ENCODE data around the gene HMOX2. TPM values are rescaled to one million over a fixed set of nuclear protein-coding genes. Genes with fewer than 3 reads are reported as not detected.
A peak's percentile ranks its signal among the peaks of the same experiment; 100 is the strongest.

Gene HMOX2
- total and polyA plus RNA-seq, 2 of the 13 experiments (the other 11 are each of a cell fraction or from before 2014, with no cell fraction given) = 60.3 to 70.4 TPM

DNA sequence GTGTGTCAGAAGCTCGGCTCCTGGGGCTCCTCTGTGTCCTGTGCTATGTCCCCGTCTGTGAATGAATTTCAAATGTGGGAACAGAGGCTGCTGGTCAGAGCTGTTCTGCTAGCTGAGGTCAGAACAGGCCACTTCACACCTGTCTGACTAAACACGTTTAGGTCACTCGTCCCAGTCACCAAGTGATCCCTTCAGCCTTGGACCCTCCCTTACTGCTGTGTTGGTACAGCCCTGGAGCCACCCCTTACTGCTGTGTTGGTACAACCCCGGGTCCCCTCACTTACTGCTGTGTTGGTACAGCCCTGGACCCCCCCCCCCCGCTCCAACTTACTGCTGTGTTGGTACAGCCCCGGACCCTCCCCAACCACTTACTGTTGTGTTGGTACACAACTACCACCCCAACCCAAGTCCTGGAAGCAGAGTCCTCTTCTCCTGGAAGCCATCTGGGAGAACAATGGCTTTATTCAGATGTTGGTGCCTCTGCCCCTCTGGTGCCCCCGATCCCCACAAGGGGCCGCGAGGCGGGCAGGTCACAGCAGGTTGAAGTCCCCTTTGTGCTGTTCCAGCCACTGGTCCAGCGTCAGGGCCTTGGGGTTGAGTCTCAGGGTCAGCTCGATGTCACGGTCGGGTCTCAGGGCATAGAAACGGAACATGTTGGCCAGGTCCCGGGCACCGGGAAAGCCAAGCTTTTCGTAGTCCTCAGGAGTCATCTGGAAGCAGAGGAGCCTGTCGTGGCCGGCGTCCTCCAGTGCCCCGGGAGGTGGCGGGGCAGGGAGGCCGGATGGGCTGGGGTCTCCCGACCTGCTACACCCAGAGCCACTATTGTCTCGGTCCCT is 14.7 kb upstream of the HMOX2 start (continued):
- TF ChIP-seq, protein P1, sequence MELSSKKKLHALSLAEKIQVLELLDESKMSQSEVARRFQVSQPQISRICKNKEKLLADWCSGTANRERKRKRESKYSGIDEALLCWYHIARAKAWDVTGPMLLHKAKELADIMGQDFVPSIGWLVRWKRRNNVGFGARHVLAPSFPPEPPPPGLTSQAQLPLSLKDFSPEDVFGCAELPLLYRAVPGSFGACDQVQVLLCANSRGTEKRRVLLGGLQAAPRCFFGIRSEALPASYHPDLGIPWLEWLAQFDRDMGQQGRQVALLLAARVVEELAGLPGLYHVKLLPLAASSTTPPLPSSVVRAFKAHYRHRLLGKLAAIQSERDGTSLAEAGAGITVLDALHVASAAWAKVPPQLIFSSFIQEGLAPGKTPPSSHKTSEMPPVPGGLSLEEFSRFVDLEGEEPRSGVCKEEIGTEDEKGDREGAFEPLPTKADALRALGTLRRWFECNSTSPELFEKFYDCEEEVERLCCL (CRISPR knock-in tag; IDR thresholded peaks at IDR 0.05; ENCODE audit: borderline replicate concordance) = no peak
- TF ChIP-seq AKAP8 (CRISPR knock-in tag; IDR thresholded peaks at IDR 0.05) (no peak), NR1H2 (CRISPR knock-in tag; IDR thresholded peaks at IDR 0.05; ENCODE audit: borderline replicate concordance, low read depth) (no peak), HOXA5 (CRISPR knock-in tag; IDR thresholded peaks at IDR 0.05) (peak; percentile 63; the same call in 1 of the 2 replicates), ZNF24 (IDR thresholded peaks at IDR 0.05) (no peak), ZNF83 (CRISPR knock-in tag; IDR thresholded peaks at IDR 0.05; ENCODE audit: borderline replicate concordance) (no peak), GZF1 (CRISPR knock-in tag; IDR thresholded peaks at IDR 0.05) (peak; percentile 34; the same call in 1 of the 2 replicates), U2AF2 (IDR thresholded peaks at IDR 0.05; ENCODE audit: low read depth, low read length) (no peak), ZBTB20 (CRISPR knock-in tag; IDR thresholded peaks at IDR 0.05; ENCODE audit: borderline replicate concordance, low read depth) (no peak), HMG20A (CRISPR knock-in tag; IDR thresholded peaks at IDR 0.05; ENCODE audit: borderline replicate concordance) (peak; percentile 58; the same call in 1 of the 2 replicates), ZNF570 (CRISPR knock-in tag; IDR thresholded peaks at IDR 0.05; ENCODE audit: borderline replicate concordance) (no peak), ASH2L (IDR thresholded peaks at IDR 0.05; ENCODE audit: insufficient read length, low read depth, low read length) (peak; percentile 75), ZNF790 (CRISPR knock-in tag; IDR thresholded peaks at IDR 0.05; ENCODE audit: borderline replicate concordance) (no peak), DMAP1 (CRISPR knock-in tag; IDR thresholded peaks at IDR 0.05) (peak; percentile 44; the same call in 1 of the 2 replicates), HIVEP1 (CRISPR knock-in tag; IDR thresholded peaks at IDR 0.05) (0 out of 2 replicates have a peak, but pooled peaks have one; percentile 31), YEATS4 (CRISPR knock-in tag; IDR thresholded peaks at IDR 0.05; ENCODE audit: borderline replicate concordance) (peak; percentile 75), REL (CRISPR knock-in tag; conservative IDR thresholded peaks at IDR 0.05) (no peak), ZC3H4 (CRISPR knock-in tag; IDR thresholded peaks at IDR 0.05; ENCODE audit: borderline replicate concordance) (0 out of 2 replicates have a peak, but pooled peaks have one; percentile 13), NR2F6 (IDR thresholded peaks at IDR 0.05) (peak; percentile 91), NR2F6 (CRISPR knock-in tag; IDR thresholded peaks at IDR 0.05) (peak; percentile 92), ZNF784 (CRISPR knock-in tag; IDR thresholded peaks at IDR 0.05; ENCODE audit: borderline replicate concordance) (no peak), NR3C1 (CRISPR knock-in tag; IDR thresholded peaks at IDR 0.05) (no peak), ZFP62 (CRISPR knock-in tag; IDR thresholded peaks at IDR 0.05) (no peak), ZBTB34 (CRISPR knock-in tag; IDR thresholded peaks at IDR 0.05) (no peak; the same call in 1 of the 2 replicates), ZNF557 (CRISPR knock-in tag; IDR thresholded peaks at IDR 0.05) (no peak)
- TF ChIP-seq, protein P2, sequence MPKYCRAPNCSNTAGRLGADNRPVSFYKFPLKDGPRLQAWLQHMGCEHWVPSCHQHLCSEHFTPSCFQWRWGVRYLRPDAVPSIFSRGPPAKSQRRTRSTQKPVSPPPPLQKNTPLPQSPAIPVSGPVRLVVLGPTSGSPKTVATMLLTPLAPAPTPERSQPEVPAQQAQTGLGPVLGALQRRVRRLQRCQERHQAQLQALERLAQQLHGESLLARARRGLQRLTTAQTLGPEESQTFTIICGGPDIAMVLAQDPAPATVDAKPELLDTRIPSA (CRISPR knock-in tag; IDR thresholded peaks at IDR 0.05; ENCODE audit: borderline replicate concordance) = no peak
- TF ChIP-seq, protein P3, sequence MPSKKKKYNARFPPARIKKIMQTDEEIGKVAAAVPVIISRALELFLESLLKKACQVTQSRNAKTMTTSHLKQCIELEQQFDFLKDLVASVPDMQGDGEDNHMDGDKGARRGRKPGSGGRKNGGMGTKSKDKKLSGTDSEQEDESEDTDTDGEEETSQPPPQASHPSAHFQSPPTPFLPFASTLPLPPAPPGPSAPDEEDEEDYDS (CRISPR knock-in tag; IDR thresholded peaks at IDR 0.05) = peak; percentile 38; the same call in 1 of the 2 replicates
